Prostate gland (tissue), 2 donors: Measurements from ENCODE around the gene MAP3K15.
"Not testable (repeated sequence)": the region's sequence is repeated elsewhere in the genome, so short reads cannot be mapped to it uniquely, and the experiment has no call there.

Experiments used
- POLR2AphosphoS5 ChIP-seq: sonication (generic); formaldehyde crosslinking; IDR thresholded peaks from one replicate; pipeline ENCODE4 v1.6.1; 2017; ENCODE audit warnings: antibody characterized with exemption
- TF ChIP-seq, protein P1 (sequence below), 4 experiments: fragments of 200-600 bp in 2 of 4; fragments of 450-650 bp in 2 of 4; sonication (generic) in 2 of 4; IDR thresholded peaks; 1 replicate in 3 of 4; 2 replicates in 1 of 4; pipeline ENCODE4 v1.5.1; 2016 to 2019; ENCODE audit warnings: antibody characterized with exemption in 4 of 4, mild to moderate bottlenecking in 2 of 4, moderate library complexity in 2 of 4

DNA sequence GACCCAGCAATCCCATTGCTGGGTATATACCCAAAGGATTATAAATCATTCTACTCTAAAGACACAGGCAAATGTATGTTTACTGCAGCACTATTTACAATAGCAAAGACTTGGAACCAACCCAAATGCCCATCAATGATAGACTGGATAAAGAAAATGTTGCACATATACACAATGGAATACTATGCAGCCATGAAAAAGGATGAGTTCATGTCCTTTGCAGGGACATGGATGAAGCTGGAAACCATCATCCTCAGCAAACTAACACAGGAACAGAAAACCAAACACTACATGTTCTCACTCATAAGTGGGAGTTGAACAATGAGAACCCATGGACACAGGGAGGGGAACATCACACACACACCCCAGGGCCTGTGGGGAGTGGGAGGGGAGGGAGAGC, 3.5 kb downstream of the MAP3K15 start:
- TF ChIP-seq POLR2AphosphoS5 = not testable (repeated sequence)
- TF ChIP-seq, protein P1, sequence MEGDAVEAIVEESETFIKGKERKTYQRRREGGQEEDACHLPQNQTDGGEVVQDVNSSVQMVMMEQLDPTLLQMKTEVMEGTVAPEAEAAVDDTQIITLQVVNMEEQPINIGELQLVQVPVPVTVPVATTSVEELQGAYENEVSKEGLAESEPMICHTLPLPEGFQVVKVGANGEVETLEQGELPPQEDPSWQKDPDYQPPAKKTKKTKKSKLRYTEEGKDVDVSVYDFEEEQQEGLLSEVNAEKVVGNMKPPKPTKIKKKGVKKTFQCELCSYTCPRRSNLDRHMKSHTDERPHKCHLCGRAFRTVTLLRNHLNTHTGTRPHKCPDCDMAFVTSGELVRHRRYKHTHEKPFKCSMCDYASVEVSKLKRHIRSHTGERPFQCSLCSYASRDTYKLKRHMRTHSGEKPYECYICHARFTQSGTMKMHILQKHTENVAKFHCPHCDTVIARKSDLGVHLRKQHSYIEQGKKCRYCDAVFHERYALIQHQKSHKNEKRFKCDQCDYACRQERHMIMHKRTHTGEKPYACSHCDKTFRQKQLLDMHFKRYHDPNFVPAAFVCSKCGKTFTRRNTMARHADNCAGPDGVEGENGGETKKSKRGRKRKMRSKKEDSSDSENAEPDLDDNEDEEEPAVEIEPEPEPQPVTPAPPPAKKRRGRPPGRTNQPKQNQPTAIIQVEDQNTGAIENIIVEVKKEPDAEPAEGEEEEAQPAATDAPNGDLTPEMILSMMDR (IDR thresholded peaks at IDR 0.05) = not testable (repeated sequence)
